Measurements from ENCODE around the gene ZNF609. TPM values are rescaled to one million over a fixed set of nuclear protein-coding genes. Genes with fewer than 3 reads are reported as not detected.

Gene ZNF609
- total RNA-seq, 1 donor from 2014 or later, result 41.2 TPM

GRCh38 chr15:64651601-64652191, 191.3 kb downstream of the ZNF609 start:
- Mint-ChIP-seq H3K4me3 (ENCODE audit: unreplicated experiment) (no peak overlapping the region), H3K27ac (ENCODE audit: unreplicated experiment) (no peak overlapping the region), H3K9me3 (ENCODE audit: unreplicated experiment) (no peaks in the 10 kb centered on the region), H3K4me1 (ENCODE audit: unreplicated experiment) (peaks cover 6% of the 10 kb centered on the region), H3K27me3 (ENCODE audit: unreplicated experiment) (no peaks in the 10 kb centered on the region), H3K36me3 (ENCODE audit: low read depth, unreplicated experiment) (no peaks in the 10 kb centered on the region)
- no peak for TF ChIP-seq CTCF (IDR thresholded peaks at IDR 0.05; ENCODE audit: unreplicated experiment)
- no peak for DNase-seq (ENCODE audit: low spot score)

GRCh38 chr15:64653757-64654156, 193.4 kb downstream of the ZNF609 start:
- Mint-ChIP-seq H3K27ac (ENCODE audit: unreplicated experiment) (no peak overlapping the region), H3K9me3 (ENCODE audit: unreplicated experiment) (no peaks in the 10 kb centered on the region), H3K4me3 (ENCODE audit: unreplicated experiment) (no peak overlapping the region), H3K4me1 (ENCODE audit: unreplicated experiment) (peaks cover 11% of the 10 kb centered on the region), H3K27me3 (ENCODE audit: unreplicated experiment) (no peaks in the 10 kb centered on the region), H3K36me3 (ENCODE audit: low read depth, unreplicated experiment) (no peaks in the 10 kb centered on the region)
- TF ChIP-seq CTCF (IDR thresholded peaks at IDR 0.05; ENCODE audit: unreplicated experiment), result no peak
- DNase-seq (ENCODE audit: low spot score), result no peak

DNA sequence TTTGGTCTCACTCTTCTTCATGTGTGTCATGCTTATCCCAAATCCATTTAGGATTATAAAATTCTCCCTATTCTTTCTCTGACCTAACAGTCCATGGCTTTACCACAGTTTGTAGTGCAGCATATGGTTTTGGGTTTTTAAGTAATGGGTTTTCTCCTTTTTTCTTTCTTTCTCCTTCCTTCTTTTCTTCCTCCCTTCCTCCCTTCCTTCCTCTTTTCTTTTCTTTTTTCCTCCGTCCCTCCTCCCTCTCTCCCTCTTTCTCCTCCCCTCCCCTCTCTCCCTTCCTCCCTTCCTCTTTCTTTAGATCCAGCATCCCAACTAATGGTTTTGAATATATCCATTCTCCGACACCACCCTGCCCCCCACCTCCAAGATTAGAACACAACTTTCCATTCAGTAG, 196.1 kb downstream of the ZNF609 start:
- no peak overlapping the region for H3K27ac Mint-ChIP-seq (ENCODE audit: unreplicated experiment)

DNA sequence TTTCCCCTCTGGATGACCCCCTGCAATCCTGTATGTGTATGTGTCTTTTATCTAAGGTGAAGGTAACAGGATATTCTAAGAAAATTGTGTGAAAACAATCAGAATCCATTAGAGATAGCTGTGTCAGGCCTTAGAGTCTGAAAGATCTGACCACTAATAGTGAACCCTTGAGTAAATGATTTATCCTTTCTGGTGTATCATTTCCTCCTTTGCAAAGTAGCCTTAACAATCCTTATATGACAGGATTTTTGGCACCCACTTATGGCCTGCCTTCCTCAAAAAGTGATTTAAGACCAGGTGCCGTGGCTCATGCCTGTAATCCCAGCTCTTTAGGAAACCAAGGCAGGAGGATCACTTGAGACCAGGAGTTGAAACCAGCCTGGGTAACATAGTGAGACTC, 204.8 kb downstream of the ZNF609 start:
- Mint-ChIP-seq H3K9me3 (ENCODE audit: unreplicated experiment) (no peaks in the 10 kb centered on the region), H3K27me3 (ENCODE audit: unreplicated experiment) (peaks cover 4% of the 10 kb centered on the region), H3K36me3 (ENCODE audit: low read depth, unreplicated experiment) (peaks cover 4% of the 10 kb centered on the region), H3K4me3 (ENCODE audit: unreplicated experiment) (no peak overlapping the region), H3K4me1 (ENCODE audit: unreplicated experiment) (peaks cover 7% of the 10 kb centered on the region), H3K27ac (ENCODE audit: unreplicated experiment) (no peak overlapping the region)
- TF ChIP-seq CTCF (IDR thresholded peaks at IDR 0.05; ENCODE audit: unreplicated experiment), result no peak
- DNase-seq (ENCODE audit: low spot score), result no peak

More for the DNA sequence above, 196.1 kb downstream of the ZNF609 start:
- H3K9me3 Mint-ChIP-seq (ENCODE audit: unreplicated experiment), result no peaks in the 10 kb centered on the region
- TF ChIP-seq CTCF (IDR thresholded peaks at IDR 0.05; ENCODE audit: unreplicated experiment), result no peak
- H3K4me3 Mint-ChIP-seq (ENCODE audit: unreplicated experiment), result no peak overlapping the region
- H3K4me1 Mint-ChIP-seq (ENCODE audit: unreplicated experiment), result peaks cover 9% of the 10 kb centered on the region
- DNase-seq (ENCODE audit: low spot score), result no peak
- peaks cover 4% of the 10 kb centered on the region for H3K36me3 Mint-ChIP-seq (ENCODE audit: low read depth, unreplicated experiment)
- peaks cover 4% of the 10 kb centered on the region for H3K27me3 Mint-ChIP-seq (ENCODE audit: unreplicated experiment)

- no peak for TF ChIP-seq CTCF (IDR thresholded peaks at IDR 0.05; ENCODE audit: unreplicated experiment)
- Mint-ChIP-seq H3K4me1 (ENCODE audit: unreplicated experiment) (peaks cover 7% of the 10 kb centered on the region), H3K36me3 (ENCODE audit: low read depth, unreplicated experiment) (no peaks in the 10 kb centered on the region), H3K27ac (ENCODE audit: unreplicated experiment) (no peak overlapping the region), H3K27me3 (ENCODE audit: unreplicated experiment) (no peaks in the 10 kb centered on the region), H3K4me3 (ENCODE audit: unreplicated experiment) (no peak overlapping the region), H3K9me3 (ENCODE audit: unreplicated experiment) (no peaks in the 10 kb centered on the region)
- no peak for DNase-seq (ENCODE audit: low spot score)
Observed at GRCh38 chr15:64667736-64668161, 207.4 kb downstream of the ZNF609 start.

All from endothelial cell (in vitro differentiated cells).